HG03175 (cell line): Measurements from ENCODE around the gene NEK11.
A peak's percentile ranks its signal among the peaks of the same experiment; 100 is the strongest.

Experiments used
- ATAC-seq: cut with Tn5 transposase; IDR thresholded peaks from one replicate; pipeline ENCODE4 v1.9.1; 2021; ENCODE audit warnings: mild to moderate bottlenecking, moderate library complexity; ENCODE audit not compliant: unreplicated experiment

Gene NEK11, protein sequence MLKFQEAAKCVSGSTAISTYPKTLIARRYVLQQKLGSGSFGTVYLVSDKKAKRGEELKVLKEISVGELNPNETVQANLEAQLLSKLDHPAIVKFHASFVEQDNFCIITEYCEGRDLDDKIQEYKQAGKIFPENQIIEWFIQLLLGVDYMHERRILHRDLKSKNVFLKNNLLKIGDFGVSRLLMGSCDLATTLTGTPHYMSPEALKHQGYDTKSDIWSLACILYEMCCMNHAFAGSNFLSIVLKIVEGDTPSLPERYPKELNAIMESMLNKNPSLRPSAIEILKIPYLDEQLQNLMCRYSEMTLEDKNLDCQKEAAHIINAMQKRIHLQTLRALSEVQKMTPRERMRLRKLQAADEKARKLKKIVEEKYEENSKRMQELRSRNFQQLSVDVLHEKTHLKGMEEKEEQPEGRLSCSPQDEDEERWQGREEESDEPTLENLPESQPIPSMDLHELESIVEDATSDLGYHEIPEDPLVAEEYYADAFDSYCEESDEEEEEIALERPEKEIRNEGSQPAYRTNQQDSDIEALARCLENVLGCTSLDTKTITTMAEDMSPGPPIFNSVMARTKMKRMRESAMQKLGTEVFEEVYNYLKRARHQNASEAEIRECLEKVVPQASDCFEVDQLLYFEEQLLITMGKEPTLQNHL

DNA sequence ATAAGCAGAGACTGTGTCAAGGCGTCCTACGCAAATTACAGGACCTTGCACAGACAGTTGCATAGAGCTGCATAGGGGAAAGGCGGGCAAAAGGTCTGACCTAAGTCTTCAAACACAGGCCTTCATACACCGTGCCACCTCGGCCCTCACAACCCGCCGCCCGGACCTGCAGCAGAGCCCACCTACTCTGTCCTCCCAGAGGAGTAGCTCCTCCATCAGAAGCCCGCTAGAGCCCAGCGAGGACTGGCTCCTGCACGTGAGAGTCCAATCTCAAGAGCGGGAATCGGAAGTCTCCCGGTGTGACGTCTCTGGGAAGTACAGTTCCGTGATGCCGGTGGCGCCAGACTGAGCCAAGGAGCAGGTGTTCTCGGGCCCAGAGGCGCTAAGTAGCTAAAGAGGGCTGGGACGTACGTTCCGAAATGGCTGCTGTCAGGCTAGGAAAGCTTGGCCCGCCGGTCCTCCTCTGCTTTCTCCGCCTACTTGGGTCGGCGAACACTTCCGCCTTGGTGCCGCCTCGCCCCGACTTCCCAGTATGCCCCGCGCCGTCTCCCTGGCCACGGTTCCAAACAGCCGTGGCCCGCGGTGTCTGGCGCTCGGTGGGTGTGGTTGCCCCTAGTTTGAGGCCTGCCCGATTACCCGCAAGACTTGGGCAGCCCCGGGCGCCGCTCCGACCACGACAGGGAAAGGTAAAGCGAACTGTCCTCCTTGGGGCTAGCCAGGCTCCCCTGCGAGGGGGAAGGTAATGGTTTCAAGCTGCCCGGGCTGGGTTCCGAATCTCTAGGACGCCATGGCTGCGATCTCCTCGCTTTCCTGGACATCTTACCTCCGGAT, at the start of gene NEK11, which contains the start of gene ASTE1:
Gene NEK11, plus strand, starts transcription at position 557 of the 831 bp plus-strand sequence. CDS start 2,832 bp downstream, outside the sequence.
Gene ASTE1, minus strand, starts transcription at position 505 of the 831 bp plus-strand sequence. CDS start 1,519 bp downstream, outside the sequence.
- ATAC-seq = peak; percentile 99

DNA sequence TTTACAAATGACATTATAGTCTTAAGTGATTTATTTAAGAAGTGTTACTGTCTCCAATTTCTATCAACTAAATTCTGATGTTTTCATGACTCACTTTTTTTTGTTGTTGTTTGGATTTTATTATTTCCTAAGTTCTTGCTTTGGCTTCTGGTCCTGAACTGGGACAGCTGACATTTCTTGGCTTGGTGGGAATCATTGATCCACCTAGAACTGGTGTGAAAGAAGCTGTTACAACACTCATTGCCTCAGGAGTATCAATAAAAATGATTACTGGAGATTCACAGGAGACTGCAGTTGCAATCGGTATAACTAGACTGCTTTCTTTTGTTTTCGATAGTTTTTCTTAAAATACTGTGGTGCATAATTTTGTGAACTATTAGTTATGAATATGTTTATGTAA, 47.6 kb upstream of the NEK11 start:
- no peak for ATAC-seq

DNA sequence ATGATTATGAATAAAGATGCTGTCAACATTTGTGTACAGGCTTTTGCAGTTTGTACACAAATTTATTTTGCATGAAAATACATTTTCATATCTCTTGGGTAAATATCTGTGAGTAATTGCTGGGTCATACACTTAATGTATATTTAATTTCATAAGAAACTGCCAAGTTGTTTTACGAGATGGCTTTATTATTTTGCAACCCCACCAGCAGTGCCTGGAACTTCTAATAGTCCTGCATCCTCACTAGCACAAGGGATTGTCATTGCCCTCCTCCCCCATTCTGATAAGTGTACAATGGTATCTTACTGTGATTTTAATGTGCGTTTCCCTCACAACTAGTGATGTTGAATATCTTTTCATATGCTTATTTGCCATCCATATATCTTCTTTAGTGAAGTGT, 45.2 kb upstream of the NEK11 start:
- ATAC-seq = no peak

DNA sequence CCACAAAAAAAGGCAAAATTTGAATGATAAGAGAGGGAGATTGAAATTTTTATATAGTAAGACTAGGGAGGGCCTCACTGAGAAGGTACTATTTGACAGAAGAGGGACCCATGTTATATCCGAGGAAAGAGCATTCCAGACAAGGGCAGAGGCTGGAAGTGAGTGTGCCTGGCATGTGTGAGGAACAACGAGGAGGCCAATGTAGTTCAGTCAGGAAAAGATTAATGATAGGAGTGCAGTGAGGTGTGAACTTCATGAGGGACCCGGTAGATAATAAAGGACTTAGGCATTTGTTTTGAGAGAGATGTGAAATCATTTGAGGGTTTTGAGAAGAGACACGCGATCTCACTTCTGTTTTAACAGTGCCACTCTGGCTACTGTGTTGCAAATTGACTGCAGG, 36.4 kb upstream of the NEK11 start:
- no peak for ATAC-seq

DNA sequence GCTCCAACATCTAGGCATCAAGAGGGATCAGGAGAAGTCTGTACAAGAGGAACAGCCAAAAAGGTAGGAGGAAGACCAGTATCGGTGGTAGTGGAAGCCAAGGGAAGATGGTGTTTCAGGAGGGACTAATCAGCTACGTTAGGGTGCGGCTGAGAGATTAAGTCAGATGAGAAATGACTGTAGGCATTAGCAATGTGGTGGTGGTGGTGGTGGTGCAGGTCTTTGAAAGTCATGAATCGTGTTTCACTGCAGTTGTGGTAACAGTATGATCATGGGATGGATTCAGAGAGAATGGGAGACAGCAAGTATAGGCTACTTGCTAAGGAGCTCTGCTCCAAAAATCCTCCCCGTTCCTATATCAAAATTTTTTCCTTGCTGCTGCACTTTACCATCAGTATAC, 35.6 kb upstream of the NEK11 start:
- no peak for ATAC-seq

DNA sequence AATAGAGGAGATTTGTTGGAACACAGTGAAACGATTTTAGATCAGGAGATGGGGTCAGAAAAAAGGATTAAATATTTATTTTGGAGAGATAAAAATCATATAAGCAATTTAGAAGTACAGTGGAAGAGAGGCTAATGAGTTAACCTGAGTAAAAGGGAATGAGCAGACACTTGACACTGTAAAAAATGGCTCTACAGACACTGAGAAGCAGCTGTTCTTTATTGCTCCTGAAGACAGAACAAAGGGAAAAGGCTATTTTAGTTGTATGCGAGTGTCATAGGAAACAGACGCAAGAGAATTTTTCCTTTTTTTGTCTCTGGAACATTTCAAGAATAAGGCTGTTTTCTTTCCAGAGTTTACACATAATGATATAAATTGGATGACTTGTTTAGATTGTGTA, 34.3 kb upstream of the NEK11 start:
- no peak for ATAC-seq

DNA sequence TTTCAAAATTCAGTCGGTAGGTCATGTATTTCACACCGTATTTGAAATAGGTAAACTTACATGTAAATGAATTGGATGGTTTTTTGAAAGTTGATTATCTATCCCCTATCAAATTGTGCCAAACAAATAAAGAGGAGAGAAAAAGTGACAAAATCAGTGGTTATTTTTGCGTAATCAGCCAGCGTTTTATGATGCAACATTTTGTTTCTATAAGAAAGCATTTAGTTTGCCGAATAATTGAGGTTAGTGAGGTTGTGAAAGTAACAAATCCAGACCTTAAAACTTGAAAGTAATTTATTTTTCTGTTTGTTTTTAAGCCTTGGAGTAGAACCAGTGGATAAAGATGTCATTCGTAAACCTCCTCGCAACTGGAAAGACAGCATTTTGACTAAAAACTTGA, 29.4 kb upstream of the NEK11 start:
- ATAC-seq = no peak

DNA sequence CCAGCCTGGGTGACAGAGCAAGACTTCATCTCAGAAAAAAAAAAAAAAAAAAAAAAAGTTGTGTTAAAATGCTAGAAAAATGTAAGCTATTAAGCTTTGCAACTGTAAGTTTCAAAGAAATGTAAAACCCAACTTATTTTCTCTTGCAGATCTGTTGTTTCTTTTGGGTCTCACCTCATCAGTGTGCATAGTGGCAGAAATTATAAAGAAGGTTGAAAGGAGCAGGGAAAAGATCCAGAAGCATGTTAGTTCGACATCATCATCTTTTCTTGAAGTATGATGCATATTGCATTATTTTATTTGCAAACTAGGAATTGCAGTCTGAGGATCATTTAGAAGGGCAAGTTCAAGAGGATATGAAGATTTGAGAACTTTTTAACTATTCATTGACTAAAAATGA, 25.6 kb upstream of the NEK11 start:
- no peak for ATAC-seq

DNA sequence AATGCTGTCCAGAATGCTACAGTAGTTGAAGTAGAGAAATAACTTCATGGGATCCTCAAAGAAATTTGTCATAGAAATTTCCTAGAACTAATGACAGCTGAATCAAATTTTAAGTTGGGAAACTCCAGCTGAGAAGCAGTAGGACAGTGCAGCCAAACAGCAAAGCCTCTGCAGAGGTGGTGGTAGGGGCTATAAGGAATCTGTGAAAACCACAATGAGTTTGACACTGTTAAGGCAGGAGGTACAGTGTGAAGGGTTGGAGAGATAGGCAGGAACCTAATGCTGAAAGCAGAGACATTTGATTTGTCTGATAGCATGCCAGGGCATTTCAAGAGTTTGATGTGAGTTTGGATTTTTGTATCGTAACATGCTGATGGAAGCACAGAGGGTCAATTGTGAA, 22.1 kb upstream of the NEK11 start:
- ATAC-seq = no peak

DNA sequence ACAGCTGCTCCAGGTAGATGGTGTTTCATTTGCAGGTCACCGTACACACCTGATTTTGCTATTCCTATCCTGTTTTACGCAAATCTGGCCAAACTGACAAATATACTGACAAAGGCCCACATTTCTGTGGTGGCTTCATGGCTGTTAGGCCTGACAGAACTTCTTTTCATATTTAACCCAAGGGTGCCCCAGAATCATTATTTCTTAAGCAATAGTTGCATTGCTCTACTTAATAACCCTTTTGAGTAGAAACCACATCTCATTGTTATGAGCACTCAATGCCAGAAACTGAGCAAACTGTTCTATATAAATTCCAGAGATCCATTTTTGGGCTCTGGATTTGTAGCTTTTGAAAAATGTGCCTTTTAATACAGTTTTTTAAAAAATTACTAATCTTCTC, 19.4 kb upstream of the NEK11 start:
- no peak for ATAC-seq

DNA sequence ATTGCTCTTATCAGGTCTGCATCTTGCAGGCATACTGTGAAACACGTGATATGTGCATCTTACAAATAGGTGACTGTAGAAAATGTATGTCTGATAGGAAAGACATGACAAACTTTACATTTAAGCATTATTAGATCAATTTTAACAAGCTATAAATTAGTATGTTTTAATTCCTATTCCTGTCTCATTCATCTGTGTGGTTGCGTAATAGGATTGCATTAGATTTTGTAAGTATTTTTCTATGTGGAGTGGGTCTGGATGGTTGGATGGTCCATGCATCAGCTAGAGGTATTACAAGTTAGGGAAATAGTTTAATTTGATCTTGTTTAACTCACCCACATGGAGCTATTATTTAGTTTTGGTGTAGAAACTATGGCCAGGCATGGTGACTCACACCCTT, 18.9 kb upstream of the NEK11 start:
- ATAC-seq = no peak

DNA sequence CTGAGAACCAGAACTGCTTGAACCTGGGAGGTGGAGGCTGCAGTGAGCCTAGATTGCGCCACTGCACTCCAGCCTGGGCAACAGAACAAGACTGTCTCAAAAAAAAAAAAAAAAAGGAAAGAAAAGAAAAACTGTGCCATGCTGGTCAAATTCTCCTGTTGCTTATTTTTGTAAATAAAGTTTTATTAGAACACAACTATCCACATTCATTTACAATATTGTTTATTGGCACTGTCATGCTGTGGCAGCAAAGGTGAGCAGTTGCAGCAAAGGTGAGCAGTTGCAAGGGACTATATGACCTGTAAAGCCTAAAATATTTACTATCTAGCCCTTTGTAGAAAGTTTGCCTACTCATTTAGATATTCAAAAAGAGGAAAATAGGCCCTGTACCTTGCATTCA, 18.4 kb upstream of the NEK11 start:
- ATAC-seq = no peak

DNA sequence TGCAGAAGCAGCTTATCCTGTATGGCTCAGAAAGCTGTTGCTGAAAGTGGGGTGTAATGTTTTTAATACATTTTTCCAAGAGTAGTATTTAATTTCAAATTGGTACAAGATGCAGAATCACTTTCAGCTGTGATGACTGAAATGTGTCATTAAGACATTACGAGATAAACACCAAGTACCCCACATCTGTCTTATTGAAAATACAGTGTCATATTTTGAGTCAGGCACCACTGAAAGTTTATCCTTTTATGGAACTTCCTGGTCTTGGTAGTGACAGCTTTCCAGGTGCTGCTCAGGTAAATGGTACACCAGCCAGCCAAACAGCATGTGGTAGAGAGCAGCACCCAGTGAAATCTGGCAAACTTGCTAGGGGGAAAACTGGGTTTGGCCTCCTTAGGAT, 17.0 kb upstream of the NEK11 start:
- no peak for ATAC-seq

DNA sequence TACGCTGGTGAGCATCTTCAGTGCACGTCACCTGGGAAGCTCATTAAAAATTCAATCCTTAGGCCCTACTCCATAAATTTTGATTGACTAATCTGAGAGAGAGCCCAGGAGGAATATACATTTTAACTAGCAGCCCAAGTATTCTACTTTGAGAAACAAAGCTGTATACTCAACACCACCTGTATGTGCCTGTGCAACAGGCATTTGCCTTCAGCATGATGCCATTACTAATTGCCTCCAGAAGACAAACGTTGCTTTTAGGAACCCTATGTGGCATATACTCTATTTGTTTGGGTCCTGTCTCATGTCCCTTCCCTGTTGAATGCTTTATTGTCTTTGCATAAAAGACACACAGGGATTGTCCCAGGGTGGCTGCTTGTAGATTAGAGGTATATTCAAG, 7.7 kb upstream of the NEK11 start:
- ATAC-seq = no peak

DNA sequence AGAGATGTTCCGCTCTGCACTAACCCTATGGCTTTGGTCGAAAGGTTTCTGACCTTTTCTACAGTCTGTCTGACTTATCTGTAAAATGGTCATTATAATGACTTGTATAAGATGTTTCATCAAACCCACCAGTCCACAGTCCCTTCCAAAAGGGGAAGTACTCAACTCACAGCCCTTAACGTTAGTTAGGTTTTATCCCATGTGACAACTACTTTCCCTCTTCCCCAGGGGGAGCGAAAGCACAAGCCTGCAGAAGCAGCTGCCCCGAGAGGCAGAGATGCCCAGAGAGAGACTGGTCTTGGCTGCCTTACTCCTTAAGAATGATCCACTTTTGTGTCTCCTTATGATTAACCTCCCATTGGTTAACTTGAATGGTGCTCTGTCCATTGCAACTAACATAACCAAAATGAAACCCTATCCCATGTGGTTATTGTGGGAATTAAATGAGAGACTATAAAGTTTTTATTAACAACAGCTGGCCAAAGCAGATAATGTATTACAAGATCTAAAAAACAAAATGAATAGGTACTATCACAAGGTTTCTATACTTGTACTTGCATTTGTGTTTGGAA, 6.5 kb upstream of the NEK11 start:
- no peak for ATAC-seq

DNA sequence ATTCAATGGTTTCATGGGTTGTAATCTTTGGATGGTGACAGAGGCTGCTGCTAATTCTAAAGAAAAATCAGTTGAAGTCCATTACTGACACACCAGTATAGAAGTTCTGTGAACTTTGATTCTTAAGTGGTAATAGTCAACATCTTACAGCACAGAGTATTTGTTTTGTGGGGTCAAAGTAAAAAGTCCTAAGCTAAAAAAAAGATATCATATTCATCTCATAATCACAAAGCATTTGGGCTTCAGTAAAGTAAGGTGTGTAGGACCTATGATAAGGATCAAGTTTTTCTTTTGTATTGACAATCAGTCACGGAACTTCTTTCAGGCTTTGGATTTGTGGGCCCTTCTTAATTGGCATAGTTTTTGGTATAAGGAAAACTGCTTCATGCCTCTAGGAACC, 1.1 kb upstream of the NEK11 start:
- ATAC-seq = no peak

DNA sequence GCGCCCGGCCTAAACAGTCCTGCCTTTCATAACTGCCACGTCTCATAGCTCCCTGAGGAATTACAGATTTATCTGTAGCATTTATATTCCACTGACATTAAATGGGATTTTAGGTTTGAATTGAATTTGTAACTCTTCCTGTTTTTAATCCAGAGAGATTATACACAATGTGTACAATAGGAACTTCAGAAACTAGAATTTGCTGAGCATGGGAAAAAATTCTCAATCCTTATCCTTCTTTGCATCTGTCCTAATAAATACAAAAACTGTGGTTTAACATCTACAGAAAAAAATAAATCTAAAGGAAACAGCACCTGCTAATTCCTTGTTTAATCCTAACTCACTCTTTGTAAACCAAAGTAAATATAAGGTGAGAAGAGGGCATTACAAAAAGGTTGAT, 2.2 kb downstream of the NEK11 start:
- no peak for ATAC-seq

DNA sequence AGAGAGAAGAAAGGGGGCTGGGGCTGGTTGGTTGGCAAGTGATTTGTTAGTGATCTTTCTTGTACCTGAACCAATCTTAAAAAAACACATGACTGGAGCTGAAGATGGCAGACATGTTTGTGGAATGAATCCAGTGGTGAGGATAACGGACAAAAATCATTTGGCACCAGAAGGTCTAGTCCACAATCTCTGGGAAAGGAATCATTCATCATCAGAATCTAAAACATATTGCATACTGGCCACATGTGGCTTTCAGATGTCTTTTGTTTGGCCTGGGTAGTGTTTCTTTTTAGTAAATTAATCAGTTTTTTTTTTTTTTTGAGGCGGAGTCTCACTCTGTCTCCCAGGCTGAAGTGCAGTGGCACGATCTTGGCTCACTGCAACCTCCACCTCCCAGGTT, 5.0 kb downstream of the NEK11 start:
- no peak for ATAC-seq

DNA sequence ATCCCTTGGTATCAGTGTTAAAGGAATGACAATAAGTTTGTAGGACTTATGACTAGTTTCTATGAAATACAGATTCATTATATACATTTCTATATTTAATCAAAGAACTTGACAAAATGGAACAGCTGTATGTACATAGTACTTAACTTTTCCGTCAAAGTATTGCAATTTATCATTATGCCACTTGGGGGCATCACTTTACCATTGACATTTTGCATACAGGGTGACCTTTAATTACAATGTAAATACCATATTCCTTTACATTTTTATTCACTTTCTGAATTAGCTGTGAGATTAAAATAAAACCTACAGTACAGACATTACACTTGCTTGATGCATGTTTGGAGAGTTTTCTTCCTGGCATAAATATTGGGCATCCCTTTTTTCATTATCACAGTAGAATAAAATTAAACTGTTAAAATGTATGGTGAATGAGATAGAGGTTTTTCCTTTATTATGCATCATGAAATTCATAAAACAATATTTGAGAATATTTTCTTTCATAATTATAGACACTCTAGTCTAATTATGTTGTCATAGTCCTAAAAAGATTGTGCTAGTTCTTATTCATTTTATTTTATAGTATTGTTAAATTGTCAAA, 6.9 kb downstream of the NEK11 start:
- peak; percentile 85 for ATAC-seq

DNA sequence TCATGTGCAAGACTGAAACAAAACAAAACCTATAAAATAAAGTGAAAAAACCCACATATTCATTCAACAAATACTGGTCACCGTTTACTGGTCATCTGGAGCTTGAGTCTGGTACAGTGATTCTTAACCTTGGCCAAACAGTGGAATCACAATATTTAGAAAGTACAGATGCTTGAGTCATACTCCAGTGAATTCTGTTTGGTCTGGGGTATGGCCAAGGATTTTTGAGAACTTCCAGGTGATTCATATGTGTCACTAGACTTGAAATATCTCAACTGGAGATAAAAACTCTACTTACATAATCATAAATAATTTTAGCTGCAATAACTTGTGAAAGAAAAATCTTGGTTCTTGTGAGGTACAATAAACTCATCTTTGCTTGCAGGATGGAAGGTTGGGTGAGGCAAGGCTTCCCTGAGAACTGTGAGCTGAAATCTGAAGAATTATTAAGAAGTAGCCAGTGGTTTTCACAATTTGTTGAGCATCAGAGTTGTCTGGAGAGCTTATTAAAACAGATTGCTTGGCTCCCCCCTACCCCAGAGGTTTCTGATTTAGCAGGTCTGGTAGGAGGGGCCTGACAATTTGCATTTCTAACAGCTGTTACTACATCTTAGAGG, 9.6 kb downstream of the NEK11 start:
- no peak for ATAC-seq
